ENCODE measurements around the gene CELSR2.

The CELSR2 gene

DNA sequence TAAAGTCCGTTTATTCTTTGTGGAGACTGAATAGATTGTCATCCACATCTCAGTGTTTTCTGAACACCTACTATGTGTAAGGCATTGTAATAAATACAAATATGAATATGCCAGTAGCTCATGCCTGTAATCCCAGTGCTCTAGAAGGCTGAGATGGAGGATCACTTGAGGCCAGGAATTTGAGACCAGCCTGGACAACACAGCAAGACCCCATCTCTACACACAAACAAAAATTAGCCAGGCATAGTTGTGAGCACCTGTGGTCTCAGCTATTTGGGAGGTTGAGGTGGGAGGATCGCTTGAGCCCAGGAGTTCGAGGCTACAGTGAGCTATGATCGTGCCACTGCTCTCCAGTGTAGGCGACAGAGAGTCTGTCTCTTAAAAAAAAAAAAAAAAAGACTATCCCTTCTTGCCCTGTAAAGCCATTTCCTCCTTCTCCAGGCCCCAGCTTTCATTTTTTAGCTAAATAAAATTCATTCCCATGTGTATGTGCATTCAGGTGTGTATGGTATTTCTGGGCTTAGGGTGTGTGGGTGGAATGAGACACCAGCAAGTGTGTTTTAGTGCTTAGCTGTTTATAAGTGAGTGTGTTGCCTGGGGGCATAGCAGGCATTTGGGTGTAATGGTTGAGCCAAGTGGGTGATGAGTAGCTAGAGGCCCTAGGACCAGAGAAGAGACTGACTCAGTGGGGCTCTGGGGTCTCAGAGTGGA lies 7.8 kb downstream of the CELSR2 start:
- TF ChIP-seq JUND (IDR thresholded peaks at IDR 0.05; ENCODE audit: low read depth) = no peak
- no peak for DNase-seq (ENCODE audit: low read depth in 1 of 2, low spot score in 1 of 2)
- in situ Hi-C loops (cut with HindIII; ENCODE audit: low pct_unique_long_range_greater_than_20kb, low sequenced_read_pairs) = no loop called here

- DNase-seq (ENCODE audit: low read depth in 1 of 2, low spot score in 1 of 2) = no peak
- TF ChIP-seq JUND (IDR thresholded peaks at IDR 0.05; ENCODE audit: low read depth) = no peak
- in situ Hi-C loops (cut with HindIII; ENCODE audit: low pct_unique_long_range_greater_than_20kb, low sequenced_read_pairs) = no loop called here
Observed at GRCh38 chr1:109257682-109258421, 8.5 kb downstream of the CELSR2 start.

DNA sequence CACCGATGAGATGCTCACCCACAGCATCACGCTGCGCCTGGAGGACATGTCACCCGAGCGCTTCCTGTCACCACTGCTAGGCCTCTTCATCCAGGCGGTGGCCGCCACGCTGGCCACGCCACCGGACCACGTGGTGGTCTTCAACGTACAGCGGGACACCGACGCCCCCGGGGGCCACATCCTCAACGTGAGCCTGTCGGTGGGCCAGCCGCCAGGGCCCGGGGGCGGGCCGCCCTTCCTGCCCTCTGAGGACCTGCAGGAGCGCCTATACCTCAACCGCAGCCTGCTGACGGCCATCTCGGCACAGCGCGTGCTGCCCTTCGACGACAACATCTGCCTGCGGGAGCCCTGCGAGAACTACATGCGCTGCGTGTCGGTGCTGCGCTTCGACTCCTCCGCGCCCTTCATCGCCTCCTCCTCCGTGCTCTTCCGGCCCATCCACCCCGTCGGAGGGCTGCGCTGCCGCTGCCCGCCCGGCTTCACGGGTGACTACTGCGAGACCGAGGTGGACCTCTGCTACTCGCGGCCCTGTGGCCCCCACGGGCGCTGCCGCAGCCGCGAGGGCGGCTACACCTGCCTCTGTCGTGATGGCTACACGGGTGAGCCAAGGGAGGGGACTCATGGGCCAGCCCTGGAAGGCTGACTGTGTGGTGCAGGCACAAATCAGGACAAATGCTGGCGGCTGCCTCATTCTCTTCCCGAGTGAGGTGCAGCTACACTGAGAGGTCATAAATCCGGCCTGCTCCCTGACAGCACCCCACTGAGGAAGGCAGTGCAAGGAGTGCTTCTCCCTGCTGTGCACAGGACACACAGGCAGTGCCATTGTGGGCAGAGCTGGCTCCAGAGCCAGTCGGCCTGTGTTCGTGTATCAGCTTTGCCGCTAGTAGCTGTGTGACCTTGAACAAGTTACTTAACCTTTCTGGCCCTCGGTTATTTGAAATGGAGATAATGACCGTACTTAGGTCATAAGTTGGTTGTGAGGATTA lies 9.4 kb downstream of the CELSR2 start:
- no peak for TF ChIP-seq JUND (IDR thresholded peaks at IDR 0.05; ENCODE audit: low read depth)
- in situ Hi-C loops (cut with HindIII; ENCODE audit: low pct_unique_long_range_greater_than_20kb, low sequenced_read_pairs) = no loop called here
- no peak for DNase-seq (ENCODE audit: low read depth in 1 of 2, low spot score in 1 of 2)

- no peak for DNase-seq (ENCODE audit: low read depth in 1 of 2, low spot score in 1 of 2)
- no peak for TF ChIP-seq JUND (IDR thresholded peaks at IDR 0.05; ENCODE audit: low read depth)
- in situ Hi-C loops (cut with HindIII; ENCODE audit: low pct_unique_long_range_greater_than_20kb, low sequenced_read_pairs) = no loop called here
Observed at GRCh38 chr1:109259674-109260557, 10.6 kb downstream of the CELSR2 start.

- in situ Hi-C loops (cut with HindIII; ENCODE audit: low pct_unique_long_range_greater_than_20kb, low sequenced_read_pairs) = no loop called here
- DNase-seq (ENCODE audit: low read depth in 1 of 2, low spot score in 1 of 2) = no peak
- no peak for TF ChIP-seq JUND (IDR thresholded peaks at IDR 0.05; ENCODE audit: low read depth)
Observed at GRCh38 chr1:109261006-109261405, 11.7 kb downstream of the CELSR2 start.

GRCh38 chr1:109261578-109261977 lies 12.2 kb downstream of the CELSR2 start:
- DNase-seq (ENCODE audit: low read depth in 1 of 2, low spot score in 1 of 2) = no peak
- TF ChIP-seq JUND (IDR thresholded peaks at IDR 0.05; ENCODE audit: low read depth) = no peak
- in situ Hi-C loops (cut with HindIII; ENCODE audit: low pct_unique_long_range_greater_than_20kb, low sequenced_read_pairs) = no loop called here

- no peak for TF ChIP-seq JUND (IDR thresholded peaks at IDR 0.05; ENCODE audit: low read depth)
- no peak for DNase-seq (ENCODE audit: low read depth in 1 of 2, low spot score in 1 of 2)
- in situ Hi-C loops (cut with HindIII; ENCODE audit: low pct_unique_long_range_greater_than_20kb, low sequenced_read_pairs) = no loop called here
Observed at GRCh38 chr1:109262231-109263055, 13.1 kb downstream of the CELSR2 start.

DNA sequence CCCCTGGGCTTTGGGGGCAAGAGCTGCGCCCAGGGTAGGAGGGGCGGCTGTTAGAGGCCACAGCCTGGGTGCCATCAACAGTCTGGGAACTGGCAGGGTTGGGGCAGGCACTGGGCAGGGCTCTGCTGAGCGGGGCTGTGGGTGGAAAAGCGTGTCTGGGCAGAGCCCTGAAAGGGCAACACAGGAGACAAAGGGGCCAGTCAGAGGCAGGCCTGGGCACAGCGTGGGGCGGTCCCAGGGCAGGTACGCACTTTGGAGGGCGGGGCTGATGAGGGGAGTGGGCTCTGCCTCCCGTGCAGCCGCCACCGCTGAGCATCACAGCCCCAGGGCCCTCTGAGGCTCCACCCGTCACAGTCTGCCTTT lies 13.9 kb downstream of the CELSR2 start:
- TF ChIP-seq JUND (IDR thresholded peaks at IDR 0.05; ENCODE audit: low read depth) = no peak
- in situ Hi-C loops (cut with HindIII; ENCODE audit: low pct_unique_long_range_greater_than_20kb, low sequenced_read_pairs) = no loop called here
- DNase-seq (ENCODE audit: low read depth in 1 of 2, low spot score in 1 of 2) = no peak

DNA sequence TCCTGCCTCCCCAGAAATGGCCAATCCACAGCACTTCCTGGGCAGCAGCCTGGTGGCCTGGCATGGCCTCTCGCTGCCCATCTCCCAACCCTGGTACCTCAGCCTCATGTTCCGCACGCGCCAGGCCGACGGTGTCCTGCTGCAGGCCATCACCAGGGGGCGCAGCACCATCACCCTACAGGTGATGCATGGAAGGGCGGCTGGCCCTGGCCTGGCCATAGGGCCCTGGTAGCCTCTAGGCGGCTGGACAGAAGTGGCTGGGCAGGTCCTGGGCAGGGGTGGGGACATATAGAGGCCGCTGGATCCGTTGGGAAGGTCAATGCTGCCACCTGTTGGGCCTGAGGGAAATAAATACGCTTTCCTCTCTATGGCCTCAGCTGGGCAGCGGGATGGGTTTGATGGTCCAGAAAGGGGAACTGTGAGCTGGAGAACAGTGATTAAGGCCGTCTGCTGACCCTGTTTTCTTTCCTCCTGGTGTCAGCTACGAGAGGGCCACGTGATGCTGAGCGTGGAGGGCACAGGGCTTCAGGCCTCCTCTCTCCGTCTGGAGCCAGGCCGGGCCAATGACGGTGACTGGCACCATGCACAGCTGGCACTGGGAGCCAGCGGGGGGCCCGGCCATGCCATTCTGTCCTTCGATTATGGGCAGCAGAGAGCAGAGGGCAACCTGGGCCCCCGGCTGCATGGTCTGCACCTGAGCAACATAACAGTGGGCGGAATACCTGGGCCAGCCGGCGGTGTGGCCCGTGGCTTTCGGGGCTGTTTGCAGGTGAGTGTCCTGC lies 14.4 kb downstream of the CELSR2 start:
- DNase-seq (ENCODE audit: low read depth in 1 of 2, low spot score in 1 of 2) = peak; percentile 86 to 96
- in situ Hi-C loops (cut with HindIII; ENCODE audit: low pct_unique_long_range_greater_than_20kb, low sequenced_read_pairs) = no loop called here
- no peak for TF ChIP-seq JUND (IDR thresholded peaks at IDR 0.05; ENCODE audit: low read depth)

GRCh38 chr1:109264379-109264755 lies 15.0 kb downstream of the CELSR2 start:
- no peak for TF ChIP-seq JUND (IDR thresholded peaks at IDR 0.05; ENCODE audit: low read depth)
- in situ Hi-C loops (cut with HindIII; ENCODE audit: low pct_unique_long_range_greater_than_20kb, low sequenced_read_pairs) = no loop called here
- no peak for DNase-seq (ENCODE audit: low read depth in 1 of 2, low spot score in 1 of 2)

Data from T47D (cell line).